Gastroesophageal sphincter (tissue), 3 donors: ENCODE data around the gene ANO4.

Source experiments
- CTCF ChIP-seq, 4 experiments: fragments of 200-600 bp in 2 of 4; fragments of 450-650 bp in 2 of 4; sonication (generic) in 1 of 4; IDR thresholded peaks; one replicate each; pipeline ENCODE4 v1.5.1; 2017 to 2019; ENCODE audit warnings: antibody characterized with exemption in 4 of 4, mild to moderate bottlenecking in 2 of 4, moderate library complexity in 2 of 4
- POLR2AphosphoS5 ChIP-seq: sonication (generic); formaldehyde crosslinking; IDR thresholded peaks from one replicate; pipeline ENCODE4 v1.6.1; 2017; ENCODE audit warnings: antibody characterized with exemption

GRCh38 chr12:101082706-101083105 is 288.1 kb downstream of the ANO4 start:
- no peak for TF ChIP-seq CTCF (IDR thresholded peaks at IDR 0.05)
- TF ChIP-seq POLR2AphosphoS5, result no peak
